Measurements from ENCODE around the gene CLASP1.

DNA sequence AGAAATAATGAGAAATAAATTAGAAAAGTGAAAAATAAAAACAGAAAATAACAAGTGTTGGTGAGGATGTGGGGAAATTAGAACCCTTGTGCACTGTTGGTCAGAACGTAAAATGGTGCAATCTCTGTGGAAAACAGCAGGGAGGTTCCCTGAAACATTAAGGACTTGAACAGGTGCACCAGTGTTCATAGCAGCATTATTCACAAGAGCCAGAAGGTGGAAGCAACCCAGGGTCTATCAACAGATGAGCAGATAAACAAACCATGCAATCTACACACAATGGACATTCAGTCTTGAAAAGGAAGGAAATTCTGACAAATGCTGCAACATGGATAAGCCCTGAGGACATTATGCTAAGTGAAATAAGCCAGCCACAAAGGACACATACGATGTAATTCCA, 306.1 kb downstream of the CLASP1 start:
- TF ChIP-seq, protein P1, sequence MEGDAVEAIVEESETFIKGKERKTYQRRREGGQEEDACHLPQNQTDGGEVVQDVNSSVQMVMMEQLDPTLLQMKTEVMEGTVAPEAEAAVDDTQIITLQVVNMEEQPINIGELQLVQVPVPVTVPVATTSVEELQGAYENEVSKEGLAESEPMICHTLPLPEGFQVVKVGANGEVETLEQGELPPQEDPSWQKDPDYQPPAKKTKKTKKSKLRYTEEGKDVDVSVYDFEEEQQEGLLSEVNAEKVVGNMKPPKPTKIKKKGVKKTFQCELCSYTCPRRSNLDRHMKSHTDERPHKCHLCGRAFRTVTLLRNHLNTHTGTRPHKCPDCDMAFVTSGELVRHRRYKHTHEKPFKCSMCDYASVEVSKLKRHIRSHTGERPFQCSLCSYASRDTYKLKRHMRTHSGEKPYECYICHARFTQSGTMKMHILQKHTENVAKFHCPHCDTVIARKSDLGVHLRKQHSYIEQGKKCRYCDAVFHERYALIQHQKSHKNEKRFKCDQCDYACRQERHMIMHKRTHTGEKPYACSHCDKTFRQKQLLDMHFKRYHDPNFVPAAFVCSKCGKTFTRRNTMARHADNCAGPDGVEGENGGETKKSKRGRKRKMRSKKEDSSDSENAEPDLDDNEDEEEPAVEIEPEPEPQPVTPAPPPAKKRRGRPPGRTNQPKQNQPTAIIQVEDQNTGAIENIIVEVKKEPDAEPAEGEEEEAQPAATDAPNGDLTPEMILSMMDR (IDR thresholded peaks at IDR 0.05), result no peak
- TF ChIP-seq POLR2A (IDR thresholded peaks at IDR 0.05), result no peak
